ENCODE data around the gene AKAP6. TPM values are rescaled to one million over a fixed set of nuclear protein-coding genes. Genes with fewer than 3 reads are reported as not detected.

Gene AKAP6
- total and polyA plus RNA-seq, 12 donors: 0.71 to 24.7 (median 8.1) TPM

DNA sequence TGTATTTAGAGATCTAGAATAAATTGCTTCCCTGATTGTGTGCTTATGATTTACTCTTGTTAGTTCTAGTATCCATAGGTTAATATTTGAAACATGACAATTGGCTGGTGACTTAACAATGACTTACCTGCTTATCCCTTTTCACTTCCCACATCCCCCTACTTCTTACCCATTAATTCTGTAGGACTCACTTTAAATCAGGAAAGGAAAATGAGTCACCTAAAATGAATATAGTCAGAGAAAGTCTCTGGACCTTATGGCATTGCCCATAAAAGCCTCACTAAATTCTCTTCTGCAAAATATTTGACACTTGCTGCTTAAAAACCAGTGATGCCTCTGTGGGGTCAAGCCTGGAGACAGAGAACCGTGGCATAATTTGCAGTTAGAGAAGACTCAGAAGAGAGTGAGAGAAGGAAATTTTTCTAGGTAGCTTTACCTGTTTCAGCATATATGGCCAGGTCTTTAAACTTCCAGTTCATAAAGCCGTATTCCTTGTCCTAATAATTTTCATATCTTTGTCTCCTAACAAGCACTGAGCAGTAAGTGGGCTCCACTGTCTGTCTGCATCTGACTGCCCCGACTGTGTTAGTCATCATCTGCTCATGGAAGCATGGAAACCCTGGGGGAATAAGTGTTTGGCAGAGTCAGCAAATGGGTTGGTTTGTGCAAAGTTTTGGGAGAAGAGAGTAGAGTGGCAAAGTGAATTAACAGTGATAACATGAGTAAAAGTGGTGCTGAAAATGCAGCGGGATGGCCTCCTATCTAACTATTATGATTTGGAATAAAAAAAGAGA, 294.4 kb downstream of the AKAP6 start:
- no peak for DNase-seq
- WGBS, 4 donors: 86 to 91% (median 90%) methylated on average over 4 of the region's 4 CpGs
- Histone ChIP-seq H3K4me3 (no peak overlapping the region), H3K9me3 (replicated peaks in 1 of 3) (no peaks in the 10 kb centered on the region), H3K27ac (no peak overlapping the region), H3K36me3 (replicated peaks in 1 of 2) (no peaks in the 10 kb centered on the region), H3K27me3 (no peaks in the 10 kb centered on the region), H3K4me1 (replicated peaks in 1 of 2) (no peaks in the 10 kb centered on the region)
- no peak for TF ChIP-seq POLR2A (IDR thresholded peaks at IDR 0.05)
- TF ChIP-seq CTCF (IDR thresholded peaks at IDR 0.05): no peak
- intact Hi-C loops (cut with DNase I): no loop called here

GRCh38 chr14:32625211-32625610, 296.1 kb downstream of the AKAP6 start:
- Histone ChIP-seq H3K27me3 (no peaks in the 10 kb centered on the region), H3K27ac (no peak overlapping the region), H3K36me3 (replicated peaks in 1 of 2) (no peaks in the 10 kb centered on the region), H3K9me3 (replicated peaks in 1 of 3) (no peaks in the 10 kb centered on the region), H3K4me3 (no peak overlapping the region), H3K4me1 (replicated peaks in 1 of 2) (no peaks in the 10 kb centered on the region)
- DNase-seq: no peak
- WGBS, 4 donors: 88 to 100% (median 96%) methylated on average over 1 of the region's 1 CpG
- TF ChIP-seq POLR2A (IDR thresholded peaks at IDR 0.05): no peak
- TF ChIP-seq CTCF (IDR thresholded peaks at IDR 0.05): no peak
- intact Hi-C loops (cut with DNase I): no loop called here

DNA sequence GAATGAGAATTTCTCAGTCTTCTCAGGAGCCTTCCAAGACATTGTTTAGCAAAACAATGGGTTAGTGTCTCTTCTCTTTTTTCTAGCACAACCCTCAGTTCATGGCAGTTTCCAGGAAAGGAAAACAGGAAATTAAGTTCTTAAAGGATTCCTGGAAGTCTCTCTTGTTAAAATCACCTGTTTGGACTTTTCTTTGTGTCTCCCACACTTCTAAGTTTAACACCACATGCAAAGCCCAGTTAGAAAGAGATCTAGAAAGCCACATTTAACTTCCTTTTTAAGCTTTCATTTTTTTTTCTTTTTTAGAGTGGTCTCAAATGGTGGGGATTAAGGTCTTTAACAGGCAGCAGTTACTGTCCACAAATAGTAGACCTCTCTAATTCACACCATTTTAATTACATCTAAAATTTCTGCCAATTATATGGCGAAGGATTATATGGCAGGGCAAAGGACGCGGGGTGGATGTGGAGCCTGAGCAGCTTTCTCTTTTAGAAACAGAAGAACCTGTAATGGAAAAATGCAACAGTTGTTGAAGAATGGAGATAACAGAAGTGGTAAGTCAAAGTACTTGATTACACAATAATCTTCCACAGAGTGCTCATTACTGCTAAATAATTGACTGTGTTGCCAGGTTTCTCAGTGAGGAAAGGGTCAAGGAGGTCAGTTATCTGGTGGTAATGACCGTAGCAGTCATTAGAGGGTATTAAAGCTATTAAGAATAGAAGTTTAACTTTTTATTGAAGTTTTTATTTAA, 298.6 kb downstream of the AKAP6 start:
- Histone ChIP-seq H3K4me3 (no peak overlapping the region), H3K9me3 (replicated peaks in 1 of 3) (no peaks in the 10 kb centered on the region), H3K4me1 (replicated peaks in 1 of 2) (no peaks in the 10 kb centered on the region), H3K27me3 (no peaks in the 10 kb centered on the region), H3K36me3 (replicated peaks in 1 of 2) (no peaks in the 10 kb centered on the region), H3K27ac (no peak overlapping the region)
- WGBS, 4 donors: 94 to 99% (median 94%) methylated on average over 4 of the region's 4 CpGs
- intact Hi-C loops (cut with DNase I): no loop called here
- TF ChIP-seq CTCF (IDR thresholded peaks at IDR 0.05) (no peak), POLR2A (IDR thresholded peaks at IDR 0.05) (no peak)
- DNase-seq: no peak

- Histone ChIP-seq H3K27ac (no peak overlapping the region), H3K4me1 (replicated peaks in 1 of 2) (no peaks in the 10 kb centered on the region), H3K9me3 (replicated peaks in 1 of 3) (no peaks in the 10 kb centered on the region), H3K27me3 (no peaks in the 10 kb centered on the region), H3K4me3 (no peak overlapping the region), H3K36me3 (replicated peaks in 1 of 2) (no peaks in the 10 kb centered on the region)
- DNase-seq: no peak
- WGBS, 4 donors: 75 to 84% (median 80%) methylated on average over 3 of the region's 3 CpGs
- TF ChIP-seq CTCF (IDR thresholded peaks at IDR 0.05) (no peak), POLR2A (IDR thresholded peaks at IDR 0.05) (no peak)
- intact Hi-C loops (cut with DNase I): no loop called here
Measured at GRCh38 chr14:32629236-32629635, 300.1 kb downstream of the AKAP6 start.

Data from adrenal gland (tissue), 12 donors.